K562 (cell line): ENCODE measurements around the gene FTH1. TPM values are rescaled to one million over a fixed set of nuclear protein-coding genes. Genes with fewer than 3 reads are reported as not detected.

Experiments used
- CREB1 ChIP-seq, 2 experiments: sonication (generic) in 1 of 2; formaldehyde crosslinking in 1 of 2; IDR thresholded peaks; 2 replicates each; pipeline versions ENCODE4 v1.6.1 to v1.8.0; 2012 to 2022; ENCODE audit warnings: inconsistent platforms in 1 of 2, mild to moderate bottlenecking in 1 of 2, missing genetic modification reagents in 1 of 2, moderate library complexity in 1 of 2
- CXXC5 ChIP-seq: fragments of 250-450 bp; sonication (Bioruptor Pico); IDR thresholded peaks from 2 replicates; pipeline ENCODE4 v1.8.0; 2022; ENCODE audit warnings: inconsistent platforms, mild to moderate bottlenecking, moderate library complexity
- EZH2 ChIP-seq: IDR thresholded peaks from 2 replicates; pipeline ENCODE4 v1.6.1; 2012; ENCODE audit warnings: low read depth, mild to moderate bottlenecking, inconsistent platforms, low read length, borderline replicate concordance
- HEY1 ChIP-seq: fragments of 250-450 bp; sonication (Bioruptor Pico); IDR thresholded peaks from 2 replicates; pipeline ENCODE4 v1.5.0; 2020; ENCODE audit warnings: mild to moderate bottlenecking, moderate library complexity, borderline replicate concordance
- HNRNPH1 ChIP-seq: fragments of 200-400 bp; formaldehyde crosslinking; optimal IDR thresholded peaks from 2 replicates; pipeline ENCODE3; 2017; ENCODE audit warnings: low read depth, mild to moderate bottlenecking, low read length, moderate library complexity
- LARP7 ChIP-seq: fragments of 450-650 bp; IDR thresholded peaks from 2 replicates; pipeline ENCODE4 v1.6.1; 2016
- MXI1 ChIP-seq: IDR thresholded peaks from 2 replicates; pipeline ENCODE4 v1.6.1; 2011; ENCODE audit warnings: low read depth, mild to moderate bottlenecking, improper control_type of control experiment, low read length
- NR3C1 ChIP-seq: sonication (generic); formaldehyde crosslinking; IDR thresholded peaks from 2 replicates; pipeline ENCODE4 v1.8.1; 2022; ENCODE audit warnings: missing genetic modification reagents
- PCBP1 ChIP-seq: fragments of 200-400 bp; formaldehyde crosslinking; IDR thresholded peaks from 2 replicates; pipeline ENCODE4 v1.6.1; 2018; ENCODE audit warnings: mild to moderate bottlenecking, low read depth, low read length; ENCODE audit not compliant: poor library complexity, severe bottlenecking
- RBM39 ChIP-seq: fragments of 200-400 bp; formaldehyde crosslinking; optimal IDR thresholded peaks from 2 replicates; pipeline ENCODE3; 2018; ENCODE audit warnings: low read depth, low read length
- TEAD2 ChIP-seq: fragments of 450-650 bp; IDR thresholded peaks from 2 replicates; pipeline ENCODE4 v1.6.1; 2016; ENCODE audit warnings: missing genetic modification characterization, control low read depth, missing compliant biosample characterization
- ZNF253 ChIP-seq: fragments of 250-450 bp; sonication (Bioruptor Pico); conservative IDR thresholded peaks from 2 replicates; pipeline ENCODE4 v1.6.1; 2021; ENCODE audit warnings: mild to moderate bottlenecking
- ZNF507 ChIP-seq: conservative IDR thresholded peaks from 2 replicates; pipeline ENCODE4 v1.6.1; 2017; ENCODE audit warnings: missing genetic modification characterization, missing compliant biosample characterization
- ZNF668 ChIP-seq: fragments of 250-450 bp; sonication (Bioruptor Pico); IDR thresholded peaks from 2 replicates; pipeline ENCODE4 v1.8.0; 2022; ENCODE audit warnings: mild to moderate bottlenecking, inconsistent platforms
- polyA plus RNA-seq, 8 experiments: library from polyadenylated mRNA; depleted of rRNA in 4 of 8; stranded (reverse) in 5 of 8; unstranded in 3 of 8; fragments of >200 nt; fragmentation: Nextera tagmentation in 2 of 8; fragmentation: Illumina TruSeq in 1 of 8; extraction: Ambion mirVana in 2 of 8; extraction: Trizol in 1 of 8; gene quantifications; 2 replicates each; pipeline versions ENCODE4 v1.2.1 to v1.2.3, GENCODE V29; 2011 to 2014; ENCODE audit warnings: inconsistent platforms in 1 of 8, missing spikeins in 1 of 8
- total RNA-seq, 7 experiments: library from RNA; depleted of rRNA in 6 of 7; stranded (reverse); fragments of >200 nt in 6 of 7; fragmentation: Illumina TruSeq in 2 of 7; extraction: Trizol in 2 of 7; gene quantifications; 2 replicates each; pipeline versions ENCODE4 v1.2.1 to v1.2.3, GENCODE V29; 2011 to 2021; ENCODE audit warnings: low replicate concordance in 1 of 7
- TF ChIP-seq, protein P1 (sequence below), 2 experiments: fragments of 150-350 bp in 1 of 2; IDR thresholded peaks; 2 replicates each; pipeline ENCODE4 v1.6.1; 2012 to 2016; ENCODE audit warnings: low read depth in 2 of 2, low read length in 2 of 2, mild to moderate bottlenecking in 1 of 2, moderate library complexity in 1 of 2
- TF ChIP-seq, protein P2 (sequence below): sonication (generic); formaldehyde crosslinking; IDR thresholded peaks from 2 replicates; pipeline ENCODE4 v1.8.0; 2022; ENCODE audit warnings: mild to moderate bottlenecking, missing genetic modification reagents
- TF ChIP-seq, protein P3 (sequence below): fragments of 250-450 bp; sonication (Bioruptor Pico); IDR thresholded peaks from 2 replicates; pipeline ENCODE4 v1.4.0; 2020

The FTH1 gene
- total and polyA plus RNA-seq, 9 of the 15 experiments (the other 6 are each of a cell fraction or from before 2014, with no cell fraction given): 370 to 3,146 (median 802) TPM

DNA sequence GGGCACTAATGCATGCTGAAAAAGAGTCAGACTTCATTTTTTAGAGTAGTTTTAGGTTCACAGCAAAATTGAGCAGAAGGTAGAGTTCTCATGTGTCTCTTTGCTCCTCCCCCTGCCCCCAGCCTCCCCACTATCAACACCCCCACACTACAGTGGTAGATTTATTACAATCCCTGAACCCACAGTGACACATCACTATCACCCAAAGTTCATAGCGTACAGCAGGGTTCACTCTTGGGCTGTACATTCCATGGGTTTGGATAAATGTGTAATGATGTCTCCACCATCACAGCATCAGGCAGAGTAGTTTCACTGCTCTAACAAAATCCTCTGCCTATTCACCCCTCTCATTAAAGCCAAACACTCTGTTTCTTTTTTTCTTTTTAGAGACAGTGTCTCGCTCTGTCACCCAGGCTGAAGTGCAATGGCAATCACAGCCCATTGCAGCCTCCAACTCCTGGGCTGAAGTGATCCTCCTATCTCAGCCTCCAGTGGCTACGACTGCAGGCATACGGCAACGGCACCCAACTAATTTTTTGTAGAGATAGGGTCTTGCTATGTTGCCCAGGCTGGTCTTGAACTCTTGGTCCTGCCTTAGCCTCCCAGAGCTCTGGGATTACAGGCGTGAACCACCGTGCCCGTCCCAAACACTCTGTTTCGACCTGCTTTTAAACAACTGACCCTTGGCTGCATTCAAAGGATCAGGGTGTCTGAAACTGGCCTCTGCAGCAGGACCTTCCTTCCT, 13.2 kb downstream of the FTH1 start (continued):
- TF ChIP-seq, protein P1, sequence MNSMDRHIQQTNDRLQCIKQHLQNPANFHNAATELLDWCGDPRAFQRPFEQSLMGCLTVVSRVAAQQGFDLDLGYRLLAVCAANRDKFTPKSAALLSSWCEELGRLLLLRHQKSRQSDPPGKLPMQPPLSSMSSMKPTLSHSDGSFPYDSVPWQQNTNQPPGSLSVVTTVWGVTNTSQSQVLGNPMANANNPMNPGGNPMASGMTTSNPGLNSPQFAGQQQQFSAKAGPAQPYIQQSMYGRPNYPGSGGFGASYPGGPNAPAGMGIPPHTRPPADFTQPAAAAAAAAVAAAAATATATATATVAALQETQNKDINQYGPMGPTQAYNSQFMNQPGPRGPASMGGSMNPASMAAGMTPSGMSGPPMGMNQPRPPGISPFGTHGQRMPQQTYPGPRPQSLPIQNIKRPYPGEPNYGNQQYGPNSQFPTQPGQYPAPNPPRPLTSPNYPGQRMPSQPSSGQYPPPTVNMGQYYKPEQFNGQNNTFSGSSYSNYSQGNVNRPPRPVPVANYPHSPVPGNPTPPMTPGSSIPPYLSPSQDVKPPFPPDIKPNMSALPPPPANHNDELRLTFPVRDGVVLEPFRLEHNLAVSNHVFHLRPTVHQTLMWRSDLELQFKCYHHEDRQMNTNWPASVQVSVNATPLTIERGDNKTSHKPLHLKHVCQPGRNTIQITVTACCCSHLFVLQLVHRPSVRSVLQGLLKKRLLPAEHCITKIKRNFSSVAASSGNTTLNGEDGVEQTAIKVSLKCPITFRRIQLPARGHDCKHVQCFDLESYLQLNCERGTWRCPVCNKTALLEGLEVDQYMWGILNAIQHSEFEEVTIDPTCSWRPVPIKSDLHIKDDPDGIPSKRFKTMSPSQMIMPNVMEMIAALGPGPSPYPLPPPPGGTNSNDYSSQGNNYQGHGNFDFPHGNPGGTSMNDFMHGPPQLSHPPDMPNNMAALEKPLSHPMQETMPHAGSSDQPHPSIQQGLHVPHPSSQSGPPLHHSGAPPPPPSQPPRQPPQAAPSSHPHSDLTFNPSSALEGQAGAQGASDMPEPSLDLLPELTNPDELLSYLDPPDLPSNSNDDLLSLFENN (IDR thresholded peaks at IDR 0.05; ENCODE audit: low read depth in 2 of 2, low read length in 2 of 2): no peak
- TF ChIP-seq TEAD2 (tag) (no peak), ZNF507 (no peak), HEY1 (CRISPR knock-in tag) (no peak), EZH2 (no peak), CXXC5 (CRISPR knock-in tag) (no peak), CREB1 (IDR thresholded peaks at IDR 0.05) (no peak), CREB1 (CRISPR knock-in tag; IDR thresholded peaks at IDR 0.05) (no peak), HNRNPH1 (no peak), NR3C1 (CRISPR knock-in tag) (no peak), RBM39 (no peak), ZNF253 (CRISPR knock-in tag) (no peak), MXI1 (no peak), LARP7 (no peak), ZNF668 (CRISPR knock-in tag) (no peak), PCBP1 (no peak)
- TF ChIP-seq, protein P2, sequence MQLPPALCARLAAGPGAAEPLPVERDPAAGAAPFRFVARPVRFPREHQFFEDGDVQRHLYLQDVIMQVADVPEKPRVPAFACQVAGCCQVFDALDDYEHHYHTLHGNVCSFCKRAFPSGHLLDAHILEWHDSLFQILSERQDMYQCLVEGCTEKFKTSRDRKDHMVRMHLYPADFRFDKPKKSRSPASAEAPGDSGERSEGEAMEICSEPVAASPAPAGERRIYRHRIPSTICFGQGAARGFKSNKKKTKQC: no peak
- TF ChIP-seq, protein P3, sequence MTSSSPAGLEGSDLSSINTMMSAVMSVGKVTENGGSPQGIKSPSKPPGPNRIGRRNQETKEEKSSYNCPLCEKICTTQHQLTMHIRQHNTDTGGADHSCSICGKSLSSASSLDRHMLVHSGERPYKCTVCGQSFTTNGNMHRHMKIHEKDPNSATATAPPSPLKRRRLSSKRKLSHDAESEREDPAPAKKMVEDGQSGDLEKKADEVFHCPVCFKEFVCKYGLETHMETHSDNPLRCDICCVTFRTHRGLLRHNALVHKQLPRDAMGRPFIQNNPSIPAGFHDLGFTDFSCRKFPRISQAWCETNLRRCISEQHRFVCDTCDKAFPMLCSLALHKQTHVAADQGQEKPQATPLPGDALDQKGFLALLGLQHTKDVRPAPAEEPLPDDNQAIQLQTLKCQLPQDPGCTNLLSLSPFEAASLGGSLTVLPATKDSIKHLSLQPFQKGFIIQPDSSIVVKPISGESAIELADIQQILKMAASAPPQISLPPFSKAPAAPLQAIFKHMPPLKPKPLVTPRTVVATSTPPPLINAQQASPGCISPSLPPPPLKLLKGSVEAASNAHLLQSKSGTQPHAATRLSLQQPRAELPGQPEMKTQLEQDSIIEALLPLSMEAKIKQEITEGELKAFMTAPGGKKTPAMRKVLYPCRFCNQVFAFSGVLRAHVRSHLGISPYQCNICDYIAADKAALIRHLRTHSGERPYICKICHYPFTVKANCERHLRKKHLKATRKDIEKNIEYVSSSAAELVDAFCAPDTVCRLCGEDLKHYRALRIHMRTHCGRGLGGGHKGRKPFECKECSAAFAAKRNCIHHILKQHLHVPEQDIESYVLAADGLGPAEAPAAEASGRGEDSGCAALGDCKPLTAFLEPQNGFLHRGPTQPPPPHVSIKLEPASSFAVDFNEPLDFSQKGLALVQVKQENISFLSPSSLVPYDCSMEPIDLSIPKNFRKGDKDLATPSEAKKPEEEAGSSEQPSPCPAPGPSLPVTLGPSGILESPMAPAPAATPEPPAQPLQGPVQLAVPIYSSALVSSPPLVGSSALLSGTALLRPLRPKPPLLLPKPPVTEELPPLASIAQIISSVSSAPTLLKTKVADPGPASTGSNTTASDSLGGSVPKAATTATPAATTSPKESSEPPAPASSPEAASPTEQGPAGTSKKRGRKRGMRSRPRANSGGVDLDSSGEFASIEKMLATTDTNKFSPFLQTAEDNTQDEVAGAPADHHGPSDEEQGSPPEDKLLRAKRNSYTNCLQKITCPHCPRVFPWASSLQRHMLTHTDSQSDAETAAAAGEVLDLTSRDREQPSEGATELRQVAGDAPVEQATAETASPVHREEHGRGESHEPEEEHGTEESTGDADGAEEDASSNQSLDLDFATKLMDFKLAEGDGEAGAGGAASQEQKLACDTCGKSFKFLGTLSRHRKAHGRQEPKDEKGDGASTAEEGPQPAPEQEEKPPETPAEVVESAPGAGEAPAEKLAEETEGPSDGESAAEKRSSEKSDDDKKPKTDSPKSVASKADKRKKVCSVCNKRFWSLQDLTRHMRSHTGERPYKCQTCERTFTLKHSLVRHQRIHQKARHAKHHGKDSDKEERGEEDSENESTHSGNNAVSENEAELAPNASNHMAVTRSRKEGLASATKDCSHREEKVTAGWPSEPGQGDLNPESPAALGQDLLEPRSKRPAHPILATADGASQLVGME (CRISPR knock-in tag): no peak
